ENCODE results near the gene FLRT1.
A peak's percentile ranks its signal among the peaks of the same experiment; 100 is the strongest.

Gene FLRT1

DNA sequence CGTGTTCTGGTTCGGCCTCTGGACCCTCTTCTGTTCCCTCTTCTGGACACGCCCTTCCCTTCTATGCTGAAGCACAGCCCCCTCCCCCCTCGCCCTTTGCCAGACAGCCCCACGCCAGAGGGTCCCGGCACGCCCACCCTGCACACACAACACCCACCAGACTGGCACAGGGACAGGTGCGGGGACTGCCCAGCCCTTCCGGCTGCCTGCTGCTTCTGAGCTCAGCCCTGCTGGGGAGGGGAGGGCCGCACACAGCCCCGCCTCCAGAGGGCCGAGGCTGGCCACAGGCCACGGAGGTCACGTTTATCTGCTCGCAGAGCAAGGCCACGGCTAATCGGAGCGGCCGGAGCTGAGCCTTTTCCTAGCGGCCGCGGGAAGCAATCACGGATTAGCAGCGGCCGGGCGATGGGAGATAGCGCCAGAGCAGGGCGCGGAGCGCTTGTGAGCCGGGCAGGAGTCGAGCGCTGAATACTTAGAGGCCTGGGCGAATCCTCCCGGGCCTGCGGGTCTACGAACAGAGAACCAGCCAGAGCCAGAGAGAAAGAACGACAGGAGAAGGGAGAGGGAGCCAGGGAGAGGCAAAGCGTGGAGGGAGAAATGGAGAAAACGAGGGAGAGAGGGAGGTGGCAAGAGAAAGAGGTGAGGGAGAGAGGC is 28.0 kb upstream of the FLRT1 start:
- DNase-seq = peak; percentile 89

DNA sequence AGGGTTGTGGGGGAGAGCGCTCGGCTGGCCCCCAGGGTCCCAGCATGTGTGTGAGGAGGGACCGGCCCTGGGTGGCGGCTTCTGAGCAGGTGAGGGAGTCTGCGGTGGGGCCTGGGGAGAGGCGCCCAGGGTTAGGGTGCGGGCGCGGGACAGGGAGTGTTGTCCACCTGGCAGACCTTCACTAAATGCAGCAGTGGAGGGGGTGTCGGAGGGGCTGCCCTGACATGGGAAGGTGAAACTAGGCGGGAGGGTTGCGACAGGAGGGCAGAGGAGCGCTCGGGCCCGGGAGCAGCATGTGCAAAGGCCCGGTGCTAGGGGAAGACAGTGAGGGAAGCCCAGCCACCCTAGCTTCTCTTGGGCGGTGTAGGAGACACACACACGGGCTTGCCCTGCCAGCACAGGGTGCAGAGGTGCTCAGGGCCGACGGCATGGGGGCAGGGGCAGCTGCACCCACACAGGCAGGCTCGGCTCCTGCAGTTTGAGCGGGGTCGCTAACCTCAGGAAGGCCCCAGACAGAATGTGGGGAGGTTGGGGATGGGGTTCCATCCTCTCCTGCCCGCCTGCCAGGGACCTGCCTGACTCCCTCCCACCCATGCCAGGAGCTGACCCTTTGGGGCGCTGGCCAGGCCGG is 27.3 kb upstream of the FLRT1 start:
- DNase-seq = no peak

DNA sequence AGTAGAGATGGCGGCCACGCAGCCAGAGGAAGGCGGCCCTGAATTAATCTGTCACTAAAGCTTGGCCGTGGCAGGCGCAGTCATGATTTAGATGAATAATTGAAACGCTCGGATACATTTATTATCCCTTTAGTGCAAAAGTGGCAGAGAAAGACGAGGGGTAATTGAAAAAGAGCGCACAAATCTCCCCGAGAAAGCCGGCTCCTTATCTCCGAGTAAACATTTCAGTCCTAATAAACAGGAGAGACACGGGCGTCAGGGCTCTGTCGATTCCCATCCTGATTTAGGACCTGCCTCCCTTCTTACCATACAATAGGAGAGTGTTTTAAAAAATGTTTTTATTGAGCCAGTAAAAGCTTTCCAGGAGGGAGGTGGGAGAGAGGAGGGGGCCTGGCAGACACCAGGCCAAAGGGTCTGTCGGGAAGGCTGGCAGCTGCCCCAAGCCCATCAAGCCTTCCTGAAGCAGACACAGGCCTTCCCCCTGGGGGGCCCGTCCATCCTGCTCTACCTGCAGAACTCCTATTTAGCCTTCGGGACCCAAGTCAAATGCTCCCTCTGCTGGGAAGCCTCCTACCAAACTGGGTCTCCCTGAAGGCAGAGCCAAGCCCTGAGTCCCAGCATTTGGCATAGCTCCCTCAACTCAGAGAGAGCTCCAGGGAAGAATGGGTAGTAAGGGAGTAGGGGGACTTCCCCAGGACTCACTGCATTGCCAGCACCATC is 26.7 kb upstream of the FLRT1 start:
- no peak for DNase-seq

DNA sequence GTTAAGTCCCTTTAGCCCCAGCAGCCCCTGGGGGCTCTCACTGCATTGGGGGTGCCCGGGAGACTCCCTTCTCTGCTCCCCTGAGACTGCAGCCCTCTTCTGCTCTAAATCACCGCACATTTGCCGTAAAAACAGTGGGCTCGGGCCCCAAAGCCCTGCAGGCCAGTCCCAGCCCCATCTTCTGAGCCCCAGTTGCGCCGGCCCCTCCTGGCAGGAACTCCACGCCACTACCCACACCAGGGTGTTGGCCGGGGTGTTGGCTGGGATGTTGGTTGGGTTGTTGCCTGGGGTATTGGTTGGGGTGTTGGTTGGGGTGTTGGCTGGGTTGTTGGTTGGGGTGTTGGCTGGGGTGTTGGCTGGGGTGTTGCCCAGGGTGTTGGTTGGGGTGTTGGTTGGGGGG is 26.0 kb upstream of the FLRT1 start:
- no peak for DNase-seq

DNA sequence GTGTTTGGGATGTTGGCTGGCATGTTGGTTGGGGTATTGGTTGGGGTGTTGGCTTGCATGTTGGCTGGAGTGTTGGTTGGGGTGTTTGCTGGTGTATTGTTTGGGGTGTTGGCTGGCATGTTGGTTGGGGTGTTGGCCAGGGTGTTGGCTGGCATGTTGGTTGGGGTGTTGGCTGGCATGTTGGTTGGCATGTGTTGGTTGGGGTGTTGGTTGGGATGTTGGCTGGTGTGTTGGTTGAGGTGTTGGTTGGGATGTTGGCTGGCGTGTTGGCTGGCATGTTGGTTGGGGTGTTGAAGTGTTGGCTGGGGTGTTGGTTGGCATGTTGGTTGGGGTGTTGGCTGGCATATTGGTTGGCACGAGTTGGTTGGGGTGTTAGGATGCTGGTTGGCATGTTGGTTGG is 24.9 kb upstream of the FLRT1 start:
- DNase-seq = no peak

DNA sequence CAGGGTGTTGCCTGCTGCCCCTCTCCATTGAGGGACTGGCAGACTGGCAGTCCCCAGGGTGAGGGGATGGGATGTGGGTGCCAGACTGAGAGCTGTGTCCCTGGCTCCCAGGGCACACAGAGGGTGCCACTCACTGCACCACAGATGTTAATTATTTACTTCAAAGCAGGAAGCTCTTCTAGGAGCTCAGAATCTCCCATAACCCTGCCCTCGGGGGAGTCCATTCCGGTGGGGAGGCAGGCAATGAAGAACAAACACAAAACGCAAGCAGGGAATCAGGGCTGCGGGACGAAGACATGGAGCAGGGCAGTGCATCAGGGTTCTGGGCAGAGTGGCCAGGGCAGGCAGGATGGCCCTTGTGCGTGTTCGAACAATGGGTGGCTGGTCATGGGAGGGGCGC is 24.4 kb upstream of the FLRT1 start:
- DNase-seq = no peak

- DNase-seq = peak; percentile 61
Measured at GRCh38 chr11:64013141-64013896, 22.4 kb upstream of the FLRT1 start.

- DNase-seq = no peak
Measured at GRCh38 chr11:64014356-64014755, 21.4 kb upstream of the FLRT1 start.

GRCh38 chr11:64015510-64015909 is 20.2 kb upstream of the FLRT1 start:
- no peak for DNase-seq

- DNase-seq = no peak
Measured at GRCh38 chr11:64015935-64016845, 19.5 kb upstream of the FLRT1 start.

DNA sequence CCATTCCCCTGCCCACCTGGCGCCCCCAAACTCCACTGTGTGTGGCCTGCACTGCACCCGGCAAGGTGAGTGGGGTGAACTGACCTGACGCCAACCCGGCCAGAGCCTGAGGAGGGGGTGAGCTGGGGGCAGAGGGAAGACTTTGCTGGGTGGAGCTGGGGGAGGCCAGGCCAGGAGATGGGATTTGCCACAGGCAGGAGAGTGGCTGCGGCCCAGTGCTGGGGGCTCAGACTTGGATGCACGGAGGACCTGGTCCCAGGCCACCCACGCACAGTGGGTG is 17.8 kb upstream of the FLRT1 start:
- DNase-seq = no peak

GRCh38 chr11:64018310-64018709 is 17.4 kb upstream of the FLRT1 start:
- no peak for DNase-seq

- DNase-seq = no peak
Measured at GRCh38 chr11:64019106-64020037, 16.4 kb upstream of the FLRT1 start.

- DNase-seq = peak; percentile 22
Measured at GRCh38 chr11:64020976-64021756, 14.6 kb upstream of the FLRT1 start.

- DNase-seq = no peak
Measured at GRCh38 chr11:64021757-64022093, 14.0 kb upstream of the FLRT1 start.

GRCh38 chr11:64022125-64022784 is 13.5 kb upstream of the FLRT1 start:
- no peak for DNase-seq

DNA sequence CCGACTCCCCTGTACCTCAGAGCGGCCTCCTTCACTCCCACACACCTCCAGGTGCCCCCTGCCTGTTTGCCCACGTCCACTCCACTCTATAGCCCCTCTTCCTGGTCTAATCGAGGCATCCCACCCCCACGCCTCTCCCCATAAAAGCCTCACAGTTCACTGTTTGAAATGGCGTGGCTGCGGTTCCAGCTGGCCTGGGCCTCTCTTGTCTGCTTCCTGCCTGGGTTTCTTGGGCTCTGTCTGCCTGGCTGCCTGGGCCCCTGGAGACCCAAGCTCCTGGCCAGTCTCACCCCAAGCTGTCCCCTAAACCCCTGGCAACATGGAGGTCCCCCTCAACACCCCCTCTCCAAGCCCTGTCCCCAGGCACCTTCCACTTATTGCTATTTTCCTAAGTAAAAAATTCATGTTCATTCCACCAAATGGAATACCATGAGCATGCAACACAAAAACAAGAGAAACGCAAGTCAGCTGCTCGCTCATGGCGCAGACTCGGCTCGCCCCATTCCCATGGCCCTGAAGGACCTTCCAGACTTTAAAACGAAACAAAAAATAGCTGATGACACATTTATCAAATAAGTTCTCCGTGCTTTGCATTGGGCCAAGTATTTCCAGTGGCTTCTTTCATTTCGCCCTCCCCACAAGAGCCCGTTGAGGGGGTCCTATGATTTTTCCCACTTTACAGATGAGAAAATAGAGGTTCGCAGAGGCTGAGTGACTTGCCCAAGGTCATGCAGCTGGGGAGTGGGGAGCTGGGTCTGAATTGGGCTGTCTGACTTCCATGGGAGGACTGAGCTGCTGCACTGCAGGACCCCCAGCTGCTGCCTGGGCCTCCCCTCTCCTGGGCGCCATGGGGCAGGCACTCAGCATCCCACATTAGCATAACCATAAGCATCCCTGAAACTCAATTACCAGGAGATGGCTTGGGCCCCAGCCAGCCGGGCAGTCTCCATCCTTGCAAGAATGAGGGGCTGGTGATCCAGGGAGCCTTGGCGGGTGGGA is 11.7 kb upstream of the FLRT1 start:
- DNase-seq = no peak

DNA sequence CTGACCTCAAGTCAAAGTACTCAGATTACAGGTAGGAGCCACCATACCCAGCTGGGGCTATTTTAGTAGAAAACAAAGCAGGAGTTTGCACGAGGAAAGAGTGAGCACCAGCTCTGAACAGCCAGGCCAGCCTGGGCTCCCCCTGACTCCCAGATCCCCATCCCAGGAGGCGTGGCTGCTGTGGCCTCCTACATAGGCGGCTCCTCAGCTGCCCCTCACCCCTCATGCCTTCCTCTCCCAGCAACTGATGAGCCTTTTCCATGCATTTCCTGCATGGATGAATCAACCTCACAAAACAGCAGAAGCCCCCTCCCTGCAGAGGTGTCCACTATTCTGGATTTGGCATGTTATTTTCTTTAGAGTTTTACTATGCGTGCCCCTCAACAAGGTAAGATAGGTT is 10.5 kb upstream of the FLRT1 start:
- no peak for DNase-seq

Measured in NCI-H146 (cell line).